GM18511 (cell line): ENCODE measurements around the gene LTBP3.
A peak's percentile ranks its signal among the peaks of the same experiment; 100 is the strongest.
"Not testable (repeated sequence)": the region's sequence is repeated elsewhere in the genome, so short reads cannot be mapped to it uniquely, and the experiment has no call there.

Source experiments
- ATAC-seq: cut with Tn5 transposase; IDR thresholded peaks from one replicate; pipeline ENCODE4 v1.9.1; 2021; ENCODE audit warnings: mild to moderate bottlenecking, moderate library complexity; ENCODE audit not compliant: unreplicated experiment

Gene LTBP3

DNA sequence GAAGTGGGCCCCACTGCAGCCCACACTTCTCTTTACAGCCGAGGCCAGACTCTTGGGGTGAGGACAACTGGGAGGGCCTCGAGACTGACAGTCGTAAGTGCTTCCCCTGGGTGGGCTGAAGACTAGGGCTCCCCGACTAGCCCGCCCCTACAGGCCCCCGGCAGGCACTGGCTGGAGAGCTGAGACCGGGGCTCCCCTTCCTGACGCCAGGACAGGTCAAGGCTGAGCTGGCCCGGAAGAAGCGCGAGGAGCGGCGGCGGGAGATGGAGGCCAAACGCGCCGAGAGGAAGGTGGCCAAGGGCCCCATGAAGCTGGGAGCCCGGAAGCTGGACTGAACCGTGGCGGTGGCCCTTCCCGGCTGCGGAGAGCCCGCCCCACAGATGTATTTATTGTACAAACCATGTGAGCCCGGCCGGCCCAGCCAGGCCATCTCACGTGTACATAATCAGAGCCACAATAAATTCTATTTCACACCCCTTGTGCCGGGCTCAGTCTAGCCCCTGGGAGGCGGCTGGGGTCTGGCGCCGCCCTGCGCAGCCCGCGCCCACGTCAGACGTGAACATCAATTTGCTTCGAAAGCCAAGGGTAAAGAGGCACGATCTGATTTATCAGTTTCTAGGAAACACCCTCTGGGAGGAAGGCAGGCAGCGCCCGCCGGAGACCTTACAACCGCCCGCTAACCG lies 19.8 kb downstream of the LTBP3 start:
- no peak for ATAC-seq

GRCh38 chr11:65537620-65538231 lies 20.4 kb downstream of the LTBP3 start:
- ATAC-seq, result no peak

GRCh38 chr11:65537296-65537597 lies 20.9 kb downstream of the LTBP3 start:
- no peak for ATAC-seq

- ATAC-seq, result no peak
These were observed 21.5 kb downstream of the LTBP3 start for GRCh38 chr11:65536412-65537295.

- ATAC-seq, result no peak
These were observed 23.1 kb downstream of the LTBP3 start for GRCh38 chr11:65535102-65535501.

DNA sequence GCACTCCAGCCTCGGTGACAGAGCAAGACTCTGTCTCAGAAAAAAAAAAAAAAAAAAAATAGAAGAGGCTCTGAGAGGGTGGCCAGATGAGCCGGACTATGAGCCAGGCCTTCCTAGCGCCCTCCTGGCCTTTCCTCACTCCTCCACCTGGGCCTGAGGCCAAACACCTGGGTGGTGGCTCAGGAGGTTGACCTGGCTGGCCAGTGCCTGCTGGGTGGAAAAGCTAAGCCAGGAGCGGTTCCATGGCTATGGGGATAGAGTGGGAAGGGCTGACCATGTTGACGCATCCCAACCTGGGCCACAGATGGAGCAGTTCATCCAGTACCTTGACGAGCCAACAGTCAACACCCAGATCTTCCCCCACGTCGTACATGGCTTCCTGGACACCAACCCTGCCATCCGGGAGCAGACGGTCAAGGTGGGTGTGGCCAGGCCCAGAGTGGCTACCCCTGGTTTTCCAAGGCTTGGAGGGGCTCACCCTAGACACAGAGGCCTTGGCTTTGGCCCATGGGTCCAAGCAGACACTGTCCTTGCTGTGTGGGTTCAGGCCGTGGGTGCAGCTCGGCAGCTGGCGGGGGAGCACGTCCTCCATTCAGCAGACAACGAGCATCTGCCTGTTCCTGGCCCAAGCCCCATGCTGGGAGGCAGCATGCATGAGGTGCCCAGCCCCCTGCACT lies 25.6 kb downstream of the LTBP3 start:
- no peak for ATAC-seq

- ATAC-seq, result no peak
These were observed 28.0 kb downstream of the LTBP3 start for GRCh38 chr11:65530157-65530496.

- ATAC-seq, result no peak
These were observed 28.5 kb downstream of the LTBP3 start for GRCh38 chr11:65529475-65530156.

- ATAC-seq, result no peak
These were observed 29.3 kb downstream of the LTBP3 start for GRCh38 chr11:65528819-65529350.

GRCh38 chr11:65526744-65527143 lies 31.4 kb downstream of the LTBP3 start:
- ATAC-seq, result no peak

DNA sequence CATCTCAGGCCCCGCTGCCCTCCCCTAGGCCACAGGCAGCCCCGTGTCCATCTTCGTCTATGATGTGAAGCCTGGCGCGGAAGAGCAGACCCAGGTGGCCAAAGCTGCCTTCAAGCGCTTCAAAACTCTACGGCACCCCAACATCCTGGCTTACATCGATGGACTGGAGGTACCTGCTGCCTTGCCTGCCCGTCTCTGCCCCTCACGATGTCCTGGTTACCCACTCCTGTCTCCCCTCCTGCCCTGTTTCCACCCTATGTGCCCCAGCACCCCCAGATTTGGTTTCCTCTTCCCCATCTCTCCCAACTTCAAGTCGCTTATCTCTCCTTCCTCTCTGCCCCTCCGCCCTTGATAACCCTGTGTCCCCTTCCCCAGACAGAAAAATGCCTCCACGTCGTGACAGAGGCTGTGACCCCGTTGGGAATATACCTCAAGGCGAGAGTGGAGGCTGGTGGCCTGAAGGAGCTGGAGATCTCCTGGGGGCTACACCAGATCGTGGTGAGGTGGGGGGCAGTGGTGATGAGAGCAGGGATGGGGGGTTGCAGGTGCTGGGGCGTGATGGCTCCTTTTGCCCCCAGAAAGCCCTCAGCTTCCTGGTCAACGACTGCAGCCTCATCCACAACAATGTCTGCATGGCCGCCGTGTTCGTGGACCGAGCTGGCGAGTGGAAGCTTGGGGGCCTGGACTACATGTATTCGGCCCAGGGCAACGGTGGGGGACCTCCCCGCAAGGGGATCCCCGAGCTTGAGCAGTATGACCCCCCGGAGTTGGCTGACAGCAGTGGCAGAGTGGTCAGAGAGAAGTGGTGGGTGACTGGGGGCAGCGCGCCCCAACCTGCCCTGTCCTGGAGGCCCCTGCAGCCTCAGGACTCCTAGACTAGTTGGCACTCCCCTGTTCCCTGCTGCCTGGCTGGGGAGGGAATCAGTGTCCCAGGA lies 32.3 kb downstream of the LTBP3 start:
- no peak for ATAC-seq

GRCh38 chr11:65524741-65525545 lies 33.2 kb downstream of the LTBP3 start, which contains the start of gene SCYL1:
SCYL1 (plus strand) TSS chr11:65525083; CDS start chr11:65525154, 71 bp downstream.
- ATAC-seq, result peak; percentile 66

- no peak for ATAC-seq
These were observed 34.0 kb downstream of the LTBP3 start for GRCh38 chr11:65524014-65524740.

GRCh38 chr11:65523631-65523968 lies 34.6 kb downstream of the LTBP3 start:
- not testable (repeated sequence) for ATAC-seq

- not testable (repeated sequence) for ATAC-seq
These were observed 35.2 kb downstream of the LTBP3 start for GRCh38 chr11:65522718-65523630.

GRCh38 chr11:65521777-65522521 lies 36.2 kb downstream of the LTBP3 start:
- not testable (repeated sequence) for ATAC-seq
